Left ventricle myocardium inferior (tissue), 1 donor: ENCODE measurements around the gene ANKRD1. TPM values are rescaled to one million over a fixed set of nuclear protein-coding genes. Genes with fewer than 3 reads are reported as not detected.
"Not testable (repeated sequence)": the region's sequence is repeated elsewhere in the genome, so short reads cannot be mapped to it uniquely, and the experiment has no call there.

ENCODE experiments used
- DNase-seq: peaks from one replicate; pipeline ENCODE4 v3.0.0-alpha.2; 2020
- H3K27ac ChIP-seq: fragments of 200-600 bp; replicated peaks from 2 replicates; pipeline ENCODE4 v1.8.0; 2021
- H3K27me3 ChIP-seq: fragments of 200-600 bp; 2 replicates; pipeline ENCODE4 v1.8.0; 2021; ENCODE audit warnings: low read depth
- H3K36me3 ChIP-seq: fragments of 200-600 bp; 2 replicates; pipeline ENCODE4 v1.8.0; 2021
- H3K4me1 ChIP-seq: fragments of 200-600 bp; 2 replicates; pipeline ENCODE4 v1.8.0; 2021
- H3K4me3 ChIP-seq: fragments of 200-600 bp; 2 replicates; pipeline ENCODE4 v1.8.0; 2021; ENCODE audit warnings: mild to moderate bottlenecking, moderate library complexity
- H3K9me3 ChIP-seq: fragments of 200-600 bp; replicated peaks from 2 replicates; pipeline ENCODE4 v1.8.0; 2021
- CTCF ChIP-seq: fragments of 200-600 bp; IDR thresholded peaks from 2 replicates; pipeline ENCODE4 v1.8.0; 2021; ENCODE audit warnings: antibody characterized with exemption, mild to moderate bottlenecking, borderline replicate concordance
- intact Hi-C: fragments of 100-400 bp; cut with micrococcal nuclease; formaldehyde crosslinking; loops from one replicate; pipeline ENCODE4 v1.11.0; 2022
- total RNA-seq: library from RNA; stranded (reverse); fragmentation: NEBNext Ultra II Directional; extraction: Animal tissue kit (Norgen Biotek cat#: 25700); gene quantifications from one replicate; pipeline ENCODE4 v1.2.1, GENCODE V29; 2021
- donor health status: DM: no; HTN: yes; CAD: no; lungs with severe emphysema.

Gene ANKRD1
- total RNA-seq, 1 donor from 2014 or later, result 2,047 TPM

- H3K36me3 ChIP-seq, result peaks cover 20% of the 10 kb centered on the region
These were observed 7.9 kb downstream of the ANKRD1 start for GRCh38 chr10:90912854-90913479.

GRCh38 chr10:90912174-90912573 lies 8.7 kb downstream of the ANKRD1 start:
- TF ChIP-seq CTCF, result no peak
- Histone ChIP-seq H3K4me3 (no peak overlapping the region), H3K4me1 (peaks cover 8% of the 10 kb centered on the region), H3K36me3 (peaks cover 16% of the 10 kb centered on the region), H3K27ac (peak overlapping the region; percentile 60), H3K27me3 (no peaks in the 10 kb centered on the region), H3K9me3 (no peaks in the 10 kb centered on the region)
- intact Hi-C loops, result no loop called here
- no peak for DNase-seq

More at GRCh38 chr10:90912854-90913479, 7.9 kb downstream of the ANKRD1 start:
- Histone ChIP-seq H3K27ac (peak overlapping the region; percentile 60), H3K27me3 (no peaks in the 10 kb centered on the region), H3K4me3 (no peak overlapping the region), H3K4me1 (peaks cover 8% of the 10 kb centered on the region), H3K9me3 (no peaks in the 10 kb centered on the region)
- TF ChIP-seq CTCF, result no peak
- intact Hi-C loops, result no loop called here
- DNase-seq, result no peak

- Histone ChIP-seq H3K27ac (peak overlapping the region; percentile 60), H3K9me3 (no peaks in the 10 kb centered on the region), H3K4me3 (no peak overlapping the region), H3K36me3 (peaks cover 16% of the 10 kb centered on the region), H3K4me1 (peaks cover 8% of the 10 kb centered on the region), H3K27me3 (no peaks in the 10 kb centered on the region)
- TF ChIP-seq CTCF, result peak; percentile 89
- DNase-seq, result peak; percentile 32
- intact Hi-C loops, result loop anchor here (2.0 kb wide), 1 partner anchor 339 kb away; no protein-coding TSS in a partner anchor
These were observed 9.5 kb downstream of the ANKRD1 start for GRCh38 chr10:90911133-90912051.

GRCh38 chr10:90906596-90906995 lies 14.3 kb downstream of the ANKRD1 start:
- H3K27me3 ChIP-seq, result no peaks in the 10 kb centered on the region
- no peak for TF ChIP-seq CTCF
- no peaks in the 10 kb centered on the region for H3K4me1 ChIP-seq
- H3K9me3 ChIP-seq, result no peaks in the 10 kb centered on the region
- no peak for DNase-seq
- H3K27ac ChIP-seq, result no peak overlapping the region
- intact Hi-C loops, result no loop called here
- H3K4me3 ChIP-seq, result no peak overlapping the region
- peaks cover 19% of the 10 kb centered on the region for H3K36me3 ChIP-seq

GRCh38 chr10:90905925-90906324 lies 15.0 kb downstream of the ANKRD1 start:
- no peak overlapping the region for H3K27ac ChIP-seq
- H3K27me3 ChIP-seq, result no peaks in the 10 kb centered on the region
- no peak for TF ChIP-seq CTCF
- H3K9me3 ChIP-seq, result no peaks in the 10 kb centered on the region
- no peak for DNase-seq
- no peak overlapping the region for H3K4me3 ChIP-seq
- intact Hi-C loops, result no loop called here
- peaks cover 26% of the 10 kb centered on the region for H3K36me3 ChIP-seq
- no peaks in the 10 kb centered on the region for H3K4me1 ChIP-seq

GRCh38 chr10:90896916-90897315 lies 24.0 kb downstream of the ANKRD1 start:
- H3K27ac ChIP-seq, H3K9me3 ChIP-seq, intact Hi-C loops, H3K4me3 ChIP-seq, H3K27me3 ChIP-seq, DNase-seq, H3K4me1 ChIP-seq: not testable (repeated sequence)
- H3K36me3 ChIP-seq, result peaks cover 84% of the 10 kb centered on the region
